ENCODE measurements around the gene FCHSD1.
A peak's percentile ranks its signal among the peaks of the same experiment; 100 is the strongest.

FCHSD1 gene

DNA sequence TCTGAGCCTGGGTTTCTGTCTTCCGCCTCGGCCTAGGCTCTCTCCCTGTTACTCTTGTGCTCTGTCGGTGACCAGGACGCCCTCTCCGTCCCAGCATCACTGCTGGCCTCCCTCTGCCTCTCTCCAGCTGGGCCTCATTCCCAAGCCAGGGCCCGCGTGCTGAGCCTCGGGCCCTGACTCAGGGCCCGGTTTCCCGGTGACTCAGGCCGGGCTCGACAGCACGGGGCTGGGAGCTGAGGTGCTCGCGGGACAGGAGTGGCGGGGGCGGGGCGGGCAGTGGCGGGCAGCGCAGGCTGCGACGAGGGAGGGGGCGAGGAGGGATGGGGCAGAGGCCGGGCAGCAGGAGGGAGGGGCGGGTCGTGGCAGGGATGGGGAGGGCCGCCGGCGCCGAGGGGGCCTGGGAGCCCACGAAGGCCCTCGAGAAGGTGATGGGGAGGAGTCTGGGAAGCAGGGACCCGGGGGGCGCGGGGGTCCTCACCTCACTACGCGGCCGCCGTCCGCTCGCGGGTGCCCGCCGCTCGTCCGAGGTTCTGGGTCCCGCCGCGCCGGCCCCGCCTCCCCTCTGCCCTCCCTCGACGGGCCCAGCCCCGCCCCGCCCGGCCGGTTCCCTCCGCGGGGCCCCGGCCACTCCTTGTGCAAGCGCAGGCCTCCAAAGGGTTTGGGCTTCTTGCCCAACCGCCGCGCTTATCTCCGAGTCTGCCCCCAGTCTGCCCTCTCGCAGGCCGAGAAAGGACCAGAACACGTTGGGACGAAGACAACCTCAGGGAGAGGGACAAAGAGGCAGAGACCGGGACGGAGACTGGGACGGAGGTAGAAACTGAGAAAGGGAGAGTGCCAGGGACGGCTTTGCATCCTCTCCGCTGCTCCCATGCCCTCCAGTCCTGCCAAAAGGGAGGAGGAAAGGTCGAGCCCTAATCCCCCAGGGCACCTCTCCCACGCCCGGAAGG lies 30.8 kb upstream of the FCHSD1 start, which contains the start of gene ARAP3:
ARAP3 (minus strand) TSS at position 536 of the 947 bp plus-strand sequence. CDS start 1,744 bp downstream, outside the sequence.
- ATAC-seq (replicated peaks) (peak; percentile 75 to 78), DNase-seq (no peak)
- Mint-ChIP-seq H3K27ac (peak within 1 kb of the TSS; percentile 60), H3K36me3 (peaks cover 0 to 2% of the 10 kb centered on the region in 2 donors), H3K4me3 (peak within 1 kb of the TSS; percentile 42 to 74), H3K9me3 (no peaks in the 10 kb centered on the region), H3K27me3 (peaks cover 9 to 32% of the 10 kb centered on the region in 2 donors), H3K4me1 (peaks cover 11 to 13% of the 10 kb centered on the region in 2 donors)

DNA sequence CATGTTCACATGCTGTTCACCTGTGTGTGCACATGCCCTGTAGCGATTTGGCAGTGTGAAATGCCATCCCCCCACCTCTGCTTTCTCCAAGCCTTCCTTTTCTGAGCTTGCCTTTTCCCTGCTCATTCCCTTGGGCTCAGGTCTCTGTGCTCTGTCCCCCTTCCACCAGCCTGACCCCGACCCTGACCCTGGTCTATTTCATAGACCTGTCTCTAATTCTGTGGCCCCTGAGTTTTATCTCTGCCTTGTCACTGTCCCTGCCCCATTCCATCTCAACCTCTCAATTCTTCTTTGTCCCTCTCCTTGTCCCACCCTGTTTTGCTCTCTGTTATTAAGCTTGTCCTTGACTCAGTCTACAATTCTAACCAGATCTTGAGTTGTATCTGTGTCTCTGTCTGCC lies 30.1 kb upstream of the FCHSD1 start:
- DNase-seq, result no peak
- peaks cover 9 to 32% of the 10 kb centered on the region in 2 donors for H3K27me3 Mint-ChIP-seq
- no peaks in the 10 kb centered on the region for H3K9me3 Mint-ChIP-seq
- peaks cover 0 to 2% of the 10 kb centered on the region in 2 donors for H3K36me3 Mint-ChIP-seq
- peak overlapping the region in 1 of 2 donors; percentile 18 for H3K4me3 Mint-ChIP-seq
- peaks cover 11 to 13% of the 10 kb centered on the region in 2 donors for H3K4me1 Mint-ChIP-seq
- no peak for ATAC-seq (replicated peaks)
- H3K27ac Mint-ChIP-seq, result no peak overlapping the region

DNA sequence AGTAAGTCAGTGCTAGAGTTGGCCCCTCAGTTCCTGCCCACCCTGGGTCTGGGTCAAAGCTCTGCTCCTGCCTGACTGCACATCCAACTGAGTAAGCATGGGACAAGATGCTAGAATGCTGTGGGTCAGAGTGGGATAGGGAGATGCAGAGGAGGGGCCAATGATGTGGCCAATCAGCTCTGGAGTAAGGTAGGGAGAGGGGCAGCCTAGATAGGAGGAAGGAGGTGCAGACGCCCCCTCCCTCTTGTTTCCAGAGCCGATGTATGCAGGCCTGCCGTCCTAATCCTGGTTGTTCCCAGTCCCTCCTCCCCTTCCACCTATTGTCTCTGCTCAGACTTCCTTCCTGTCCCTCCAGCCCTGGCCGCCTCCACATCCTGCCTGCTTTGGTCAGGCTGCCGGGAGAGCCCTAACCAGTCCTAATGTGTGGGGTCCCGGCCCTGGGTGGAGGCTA lies 29.6 kb upstream of the FCHSD1 start:
- peak overlapping the region in 1 of 2 donors; percentile 23 for H3K4me3 Mint-ChIP-seq
- ATAC-seq (replicated peaks) (no peak), DNase-seq (no peak)
- H3K4me1 Mint-ChIP-seq, result peaks cover 11 to 13% of the 10 kb centered on the region in 2 donors
- no peaks in the 10 kb centered on the region for H3K9me3 Mint-ChIP-seq
- peaks cover 0 to 2% of the 10 kb centered on the region in 2 donors for H3K36me3 Mint-ChIP-seq
- H3K27me3 Mint-ChIP-seq, result peaks cover 9 to 32% of the 10 kb centered on the region in 2 donors
- no peak overlapping the region for H3K27ac Mint-ChIP-seq

DNA sequence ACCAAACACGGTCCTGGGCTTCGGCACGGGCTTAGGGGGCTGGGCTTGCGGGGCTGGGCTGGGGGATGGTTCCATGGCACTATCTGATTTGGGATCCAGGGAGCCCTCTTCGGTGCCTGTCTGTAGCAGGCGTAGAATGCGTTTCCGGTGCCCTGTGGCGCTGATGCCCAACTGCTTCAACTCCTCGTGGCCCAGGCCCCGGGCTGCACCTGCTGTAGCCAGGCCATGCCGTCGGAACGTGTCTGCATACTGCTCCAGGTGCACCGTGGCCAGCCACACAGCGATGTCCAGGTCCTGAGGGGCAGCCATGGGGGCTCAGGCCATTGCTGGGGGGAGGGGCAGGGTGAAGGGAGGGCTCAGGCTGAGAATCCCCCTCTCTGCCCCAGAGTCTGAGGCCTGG lies 29.0 kb upstream of the FCHSD1 start:
- no peak overlapping the region for H3K27ac Mint-ChIP-seq
- peaks cover 0 to 2% of the 10 kb centered on the region in 2 donors for H3K36me3 Mint-ChIP-seq
- peaks cover 9 to 32% of the 10 kb centered on the region in 2 donors for H3K27me3 Mint-ChIP-seq
- no peak for ATAC-seq (replicated peaks)
- H3K4me1 Mint-ChIP-seq, result peaks cover 11 to 13% of the 10 kb centered on the region in 2 donors
- no peak overlapping the region for H3K4me3 Mint-ChIP-seq
- no peak for DNase-seq
- H3K9me3 Mint-ChIP-seq, result no peaks in the 10 kb centered on the region

DNA sequence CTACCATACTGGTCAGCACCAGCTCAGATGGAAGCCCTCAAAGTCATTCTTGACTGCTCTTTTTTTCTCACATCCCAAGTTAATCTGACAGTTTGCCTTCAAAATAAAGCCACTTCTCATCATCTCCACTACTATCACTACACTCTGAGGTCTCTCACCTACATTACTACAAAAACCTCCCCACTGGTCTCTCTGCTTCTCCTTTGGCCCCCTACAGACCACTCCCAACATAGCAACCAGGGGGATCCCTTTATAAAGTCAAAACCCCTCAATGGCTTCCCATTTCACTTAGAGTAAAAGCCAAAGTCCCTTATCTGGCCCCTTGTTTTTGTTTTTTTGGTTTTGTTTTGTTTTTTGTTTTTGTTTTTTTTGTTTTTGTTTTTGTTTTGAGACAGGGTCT lies 26.2 kb upstream of the FCHSD1 start:
- Mint-ChIP-seq H3K9me3 (no peaks in the 10 kb centered on the region), H3K36me3 (peaks cover 0 to 2% of the 10 kb centered on the region in 2 donors), H3K4me3 (no peak overlapping the region), H3K4me1 (peaks cover 9 to 11% of the 10 kb centered on the region in 2 donors), H3K27me3 (peaks cover 9 to 32% of the 10 kb centered on the region in 2 donors), H3K27ac (no peak overlapping the region)
- no peak for DNase-seq
- ATAC-seq (replicated peaks), result no peak

DNA sequence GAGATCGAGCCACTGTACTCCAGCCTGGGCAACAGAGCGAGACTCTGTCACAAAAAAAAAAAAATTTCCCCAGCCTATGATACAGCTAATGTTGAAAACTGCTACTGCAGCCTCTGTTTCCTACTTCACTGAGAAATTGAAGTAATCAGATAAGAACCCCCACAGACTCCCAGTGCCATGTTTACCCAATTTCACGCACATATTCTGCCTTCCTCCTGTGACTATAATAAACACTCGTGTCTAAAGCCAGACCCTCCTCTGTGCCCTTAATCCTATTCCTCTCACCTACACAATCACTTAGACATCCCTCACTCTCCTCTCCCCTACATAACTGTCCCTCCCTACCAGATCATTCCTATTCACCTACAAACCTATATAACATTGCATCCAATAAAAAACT lies 24.5 kb upstream of the FCHSD1 start:
- no peak for DNase-seq

DNA sequence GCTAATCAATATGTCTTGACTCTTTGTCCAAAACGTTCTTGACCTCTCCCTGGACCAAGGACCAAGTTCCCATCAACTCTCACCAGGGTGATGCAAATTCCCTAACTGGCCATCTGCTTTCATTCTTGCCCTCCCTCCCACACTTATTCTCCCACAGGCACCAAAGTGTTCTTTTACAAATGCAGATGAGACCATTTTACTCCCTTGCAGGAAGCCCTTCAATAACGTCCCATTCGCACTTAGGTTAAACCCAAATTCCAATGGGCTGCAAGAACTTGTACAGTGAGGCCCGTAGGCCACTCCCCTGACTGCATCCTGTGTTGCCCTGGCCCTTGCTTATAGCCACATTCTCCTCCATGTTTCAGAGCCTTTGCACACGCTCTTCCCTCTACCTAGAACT lies 23.5 kb upstream of the FCHSD1 start:
- H3K27me3 Mint-ChIP-seq, result peaks cover 5 to 15% of the 10 kb centered on the region in 2 donors
- H3K27ac Mint-ChIP-seq, result no peak overlapping the region
- H3K36me3 Mint-ChIP-seq, result peaks cover 0 to 2% of the 10 kb centered on the region in 2 donors

More for the DNA sequence above, 24.5 kb upstream of the FCHSD1 start:
- H3K27ac Mint-ChIP-seq, result no peak overlapping the region
- no peak for ATAC-seq (replicated peaks)
- no peaks in the 10 kb centered on the region for H3K9me3 Mint-ChIP-seq
- H3K27me3 Mint-ChIP-seq, result peaks cover 2 to 22% of the 10 kb centered on the region in 2 donors
- peaks cover 0 to 2% of the 10 kb centered on the region in 2 donors for H3K4me1 Mint-ChIP-seq
- peaks cover 0 to 2% of the 10 kb centered on the region in 2 donors for H3K36me3 Mint-ChIP-seq
- H3K4me3 Mint-ChIP-seq, result no peak overlapping the region

DNA sequence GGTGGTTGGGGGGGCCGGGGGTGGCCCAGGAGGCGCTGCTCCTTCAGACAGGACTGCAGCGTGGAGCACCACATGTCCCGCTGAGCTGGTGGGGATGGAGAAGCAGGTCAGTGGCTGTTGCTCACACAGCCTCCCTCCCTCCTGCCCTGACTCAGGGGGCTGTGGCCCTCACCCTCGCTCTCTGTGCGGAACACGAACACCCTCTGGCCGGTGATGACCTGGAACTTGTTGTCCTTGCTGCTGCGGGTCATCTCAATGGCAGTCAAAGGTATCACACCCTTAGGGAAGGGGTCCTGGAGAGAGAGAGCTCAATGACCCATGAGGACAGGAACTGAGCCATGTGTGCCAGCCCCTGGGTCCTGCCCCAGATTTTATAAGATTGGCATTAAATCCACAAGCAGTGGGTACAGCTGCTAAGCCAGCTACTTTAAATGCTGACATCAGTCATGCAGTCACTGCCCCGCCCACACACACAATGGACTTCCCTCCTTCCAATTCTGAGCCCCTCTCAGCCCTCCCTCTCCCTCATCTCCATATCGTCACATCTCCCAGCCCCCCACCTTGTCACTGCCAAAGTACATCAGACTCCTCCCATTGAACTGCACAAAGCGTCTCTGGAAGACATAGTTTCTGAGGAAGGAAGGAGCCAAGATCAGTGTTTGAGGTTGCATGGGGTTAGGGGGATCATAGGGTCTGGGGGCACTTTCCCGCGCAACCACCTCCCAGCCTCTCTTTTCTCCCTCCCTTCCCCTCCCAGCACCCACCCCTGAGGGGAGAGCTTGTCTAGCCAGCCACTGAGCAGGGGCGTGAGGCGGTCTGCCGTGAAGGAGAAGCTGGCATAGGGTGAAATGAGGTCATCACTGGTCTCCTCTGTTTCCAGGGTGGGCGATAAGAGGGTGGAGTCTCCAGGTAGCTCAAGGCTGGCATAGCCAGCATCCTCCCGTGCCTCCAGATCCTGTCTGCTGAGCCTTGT lies 21.9 kb upstream of the FCHSD1 start:
- Mint-ChIP-seq H3K36me3 (no peaks in the 10 kb centered on the region), H3K27ac (no peak overlapping the region), H3K4me1 (peaks cover 0 to 2% of the 10 kb centered on the region in 2 donors), H3K4me3 (no peak overlapping the region), H3K9me3 (no peaks in the 10 kb centered on the region), H3K27me3 (peaks cover 8 to 12% of the 10 kb centered on the region in 2 donors)
- ATAC-seq (replicated peaks), result no peak
- no peak for DNase-seq

More for the DNA sequence above, 23.5 kb upstream of the FCHSD1 start:
- Mint-ChIP-seq H3K4me1 (peaks cover 0 to 2% of the 10 kb centered on the region in 2 donors), H3K9me3 (no peaks in the 10 kb centered on the region), H3K4me3 (no peak overlapping the region)
- no peak for DNase-seq
- ATAC-seq (replicated peaks), result no peak

DNA sequence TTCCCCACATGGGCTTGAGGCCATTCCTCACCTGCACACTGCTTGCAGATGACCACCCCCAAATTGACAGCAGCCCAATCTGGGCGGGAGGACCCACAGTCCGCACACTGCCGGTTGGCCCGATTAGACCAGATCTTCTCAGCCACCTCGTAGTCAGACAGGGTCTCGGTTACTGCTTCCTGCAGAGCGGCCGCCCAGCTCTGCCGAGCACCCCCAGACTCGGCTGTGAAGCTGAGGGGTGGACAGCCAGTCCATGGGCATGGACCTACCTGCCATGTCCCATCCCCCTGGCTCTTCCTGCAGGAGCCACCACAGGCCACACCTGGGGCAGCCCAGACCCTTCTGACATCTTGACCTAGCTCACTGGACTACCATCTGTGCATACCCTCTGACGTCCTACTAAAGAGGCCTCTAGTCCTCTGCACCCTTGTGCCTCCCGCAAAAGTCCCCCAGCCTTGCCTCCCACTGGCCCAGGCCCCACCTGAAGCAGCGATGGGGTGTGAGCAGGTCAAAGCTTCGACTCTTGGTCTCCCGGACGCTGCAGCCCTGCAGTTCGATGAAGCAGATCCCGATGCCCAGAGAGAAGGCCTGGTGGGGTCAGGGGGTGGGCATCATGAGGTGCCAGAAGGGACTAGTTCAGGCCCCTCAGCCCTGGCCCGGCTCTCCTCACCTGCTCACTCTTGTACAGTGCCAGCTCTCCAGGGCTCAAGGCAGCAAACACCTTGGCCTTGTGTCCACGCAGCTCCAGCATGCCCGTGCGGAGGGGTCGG lies 21.0 kb upstream of the FCHSD1 start:
- no peak for ATAC-seq (replicated peaks)
- peaks cover 0 to 2% of the 10 kb centered on the region in 2 donors for H3K4me1 Mint-ChIP-seq
- no peak overlapping the region for H3K4me3 Mint-ChIP-seq
- H3K36me3 Mint-ChIP-seq, result no peaks in the 10 kb centered on the region
- H3K27ac Mint-ChIP-seq, result no peak overlapping the region
- H3K9me3 Mint-ChIP-seq, result no peaks in the 10 kb centered on the region
- DNase-seq, result no peak
- H3K27me3 Mint-ChIP-seq, result peaks cover 6 to 8% of the 10 kb centered on the region in 2 donors

DNA sequence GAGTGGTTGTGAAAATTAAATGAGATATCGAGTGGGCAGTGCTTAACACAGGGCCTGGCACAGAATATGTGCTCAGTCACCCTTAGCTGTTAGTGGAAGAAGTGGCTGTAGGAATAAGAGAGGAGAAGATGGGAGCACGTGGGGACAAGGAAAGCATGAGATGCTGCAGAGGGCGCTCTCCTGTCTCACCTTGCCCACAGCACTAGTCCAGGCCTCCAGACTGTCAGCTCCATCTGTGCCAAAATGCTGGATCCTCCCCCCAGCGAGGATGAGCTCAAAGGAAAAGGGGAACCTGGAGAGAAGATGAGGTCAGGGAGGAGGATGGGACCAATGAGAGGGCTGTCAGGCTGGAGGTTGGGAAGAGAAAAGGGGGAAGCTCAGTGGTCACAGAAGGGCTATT lies 18.3 kb upstream of the FCHSD1 start:
- H3K4me3 Mint-ChIP-seq, result no peak overlapping the region
- no peaks in the 10 kb centered on the region for H3K9me3 Mint-ChIP-seq
- DNase-seq, result no peak

DNA sequence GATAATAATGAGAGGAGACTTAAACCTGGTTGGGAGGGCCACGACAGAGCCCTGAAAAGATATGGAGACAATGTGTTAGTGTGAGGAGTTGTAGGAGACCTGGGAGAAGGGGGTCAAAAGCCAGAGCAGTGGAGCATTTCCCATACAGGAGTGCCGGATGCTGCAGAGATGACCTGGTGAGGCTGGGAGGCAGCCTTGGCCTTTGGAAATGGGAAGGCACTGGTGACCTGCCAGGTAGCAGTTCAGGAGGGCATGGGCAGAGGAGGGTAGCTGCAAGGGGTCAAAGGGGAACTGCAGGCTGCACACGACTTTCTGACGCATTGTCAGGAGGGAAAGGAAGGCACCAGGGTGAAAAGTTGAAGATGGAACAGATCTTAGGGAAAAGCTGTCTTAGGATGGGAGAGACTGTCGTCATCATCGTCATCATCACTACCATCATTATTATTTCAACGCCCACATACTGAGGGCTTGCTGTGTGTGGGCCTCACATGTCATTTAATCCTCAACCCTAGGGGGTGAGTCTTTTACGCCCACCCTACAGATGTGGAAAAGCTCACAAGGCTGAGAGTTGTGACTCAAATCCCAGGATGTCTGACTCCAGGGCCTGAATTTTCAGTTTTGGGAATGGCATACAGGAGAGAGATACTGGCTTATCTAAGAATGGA lies 17.5 kb upstream of the FCHSD1 start:
- ATAC-seq (replicated peaks) (no peak), DNase-seq (no peak)
- Mint-ChIP-seq H3K27ac (no peak overlapping the region), H3K4me1 (peaks cover 5 to 7% of the 10 kb centered on the region in 2 donors), H3K4me3 (no peak overlapping the region), H3K27me3 (peaks cover 5 to 8% of the 10 kb centered on the region in 2 donors), H3K9me3 (no peaks in the 10 kb centered on the region), H3K36me3 (no peaks in the 10 kb centered on the region)

More for the DNA sequence above, 18.3 kb upstream of the FCHSD1 start:
- H3K27ac Mint-ChIP-seq, result no peak overlapping the region
- no peak for ATAC-seq (replicated peaks)
- peaks cover 5 to 7% of the 10 kb centered on the region in 2 donors for H3K4me1 Mint-ChIP-seq
- no peaks in the 10 kb centered on the region for H3K36me3 Mint-ChIP-seq
- peaks cover 5 to 8% of the 10 kb centered on the region in 2 donors for H3K27me3 Mint-ChIP-seq

DNA sequence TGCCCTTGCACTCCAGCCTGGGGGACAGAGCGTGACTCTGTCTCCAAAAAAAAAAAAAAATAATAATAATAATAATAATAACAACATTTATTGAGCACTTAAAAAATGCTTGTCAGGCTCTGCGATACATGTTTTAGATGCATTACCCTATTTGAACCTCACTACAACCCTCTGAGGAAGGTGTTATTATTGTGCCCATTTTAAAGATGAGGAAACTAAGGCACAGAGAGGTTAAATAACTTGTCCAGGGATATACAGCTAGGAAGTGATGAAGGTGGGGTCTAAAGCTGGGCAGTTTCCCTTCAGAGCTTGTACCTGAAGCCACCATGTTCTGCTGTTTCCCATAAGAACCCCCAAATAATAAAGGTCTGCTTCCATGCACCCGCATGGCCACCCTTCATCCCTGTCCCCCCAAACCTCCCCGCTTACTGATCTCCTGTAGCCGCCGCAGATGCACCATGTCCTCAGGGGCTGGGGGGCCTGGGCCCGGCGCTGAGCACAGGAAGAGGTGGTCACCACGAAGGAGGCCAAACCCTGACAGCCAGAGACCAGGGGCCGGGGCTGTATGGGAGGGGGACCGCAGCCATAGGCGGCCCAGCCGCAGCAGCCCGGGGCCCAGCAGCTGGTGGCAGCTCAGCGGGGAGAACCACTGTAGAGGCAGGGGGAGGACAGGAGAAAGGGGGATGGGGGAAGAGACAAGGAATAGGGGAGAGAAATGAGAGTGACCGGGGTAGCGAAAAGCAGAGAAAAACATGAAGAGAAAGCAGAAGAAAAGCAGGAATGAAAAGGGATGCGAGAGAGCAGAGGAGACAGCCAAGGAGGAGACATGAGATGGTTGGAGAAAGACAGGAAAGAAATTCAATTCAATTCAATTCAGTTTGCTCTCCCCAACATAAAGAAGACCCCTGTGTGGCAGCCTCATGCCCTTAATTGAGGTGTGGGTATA lies 15.1 kb upstream of the FCHSD1 start:
- Mint-ChIP-seq H3K9me3 (no peaks in the 10 kb centered on the region), H3K36me3 (no peaks in the 10 kb centered on the region), H3K27me3 (peaks cover 5 to 8% of the 10 kb centered on the region in 2 donors), H3K4me1 (peaks cover 4 to 7% of the 10 kb centered on the region in 2 donors), H3K27ac (no peak overlapping the region), H3K4me3 (no peak overlapping the region)
- no peak for ATAC-seq (replicated peaks)
- no peak for DNase-seq
